GM23338 (cell line): ENCODE results near the gene KIF1A. TPM values are rescaled to one million over a fixed set of nuclear protein-coding genes. Genes with fewer than 3 reads are reported as not detected.
"Not testable (repeated sequence)": the region's sequence is repeated elsewhere in the genome, so short reads cannot be mapped to it uniquely, and the experiment has no call there.

ENCODE experiments used
- ATAC-seq: fragments of 200-7000 bp; cut with Tn5 transposase; 3 replicates; pipeline ENCODE4 v1.9.1; 2020
- DNase-seq: peaks from one replicate; pipeline ENCODE4 v3.0.0-alpha.2; 2015; ENCODE audit warnings: low spot score
- H2AFZ ChIP-seq: fragments of 200-600 bp; sonication (generic); 2 replicates; pipeline ENCODE4 v1.8.0; 2016; ENCODE audit warnings: antibody characterized with exemption, mild to moderate bottlenecking, moderate library complexity
- H3F3A ChIP-seq: fragments of 200-600 bp; sonication (generic); replicated peaks from 2 replicates; pipeline ENCODE4 v1.8.0; 2017; ENCODE audit warnings: antibody characterized with exemption, mixed run types, low read depth
- H3K27ac ChIP-seq: fragments of 200-600 bp; sonication (generic); 2 replicates; pipeline ENCODE4 v1.6.1; 2016; ENCODE audit warnings: low read depth
- H3K27me3 ChIP-seq: fragments of 200-600 bp; sonication (generic); 2 replicates; pipeline ENCODE4 v1.8.0; 2016; ENCODE audit warnings: mild to moderate bottlenecking, mixed run types, moderate library complexity; ENCODE audit not compliant: insufficient read depth
- H3K36me3 ChIP-seq: fragments of 200-600 bp; sonication (generic); 2 replicates; pipeline ENCODE4 v1.8.0; 2016; ENCODE audit warnings: mild to moderate bottlenecking; ENCODE audit not compliant: insufficient read depth
- H3K4me1 ChIP-seq: fragments of 200-600 bp; sonication (generic); 2 replicates; pipeline ENCODE4 v1.8.0; 2016; ENCODE audit warnings: mild to moderate bottlenecking, moderate library complexity; ENCODE audit not compliant: insufficient read depth
- H3K4me2 ChIP-seq: fragments of 200-600 bp; sonication (generic); 2 replicates; pipeline ENCODE4 v1.7.1; 2017; ENCODE audit warnings: mixed run types
- H3K4me3 ChIP-seq: fragments of 200-600 bp; sonication (generic); 2 replicates; pipeline ENCODE4 v1.6.1; 2016; ENCODE audit warnings: mixed run types
- H3K79me2 ChIP-seq: fragments of 200-600 bp; sonication (generic); replicated peaks from 2 replicates; pipeline ENCODE4 v1.8.0; 2017; ENCODE audit warnings: mild to moderate bottlenecking; ENCODE audit not compliant: insufficient read depth
- H3K9me2 ChIP-seq: fragments of 200-600 bp; sonication (generic); 2 replicates; pipeline ENCODE4 v1.8.0; 2017; ENCODE audit not compliant: insufficient read depth
- H4K20me1 ChIP-seq: fragments of 200-600 bp; sonication (generic); replicated peaks from 2 replicates; pipeline ENCODE4 v1.8.0; 2017; ENCODE audit warnings: mild to moderate bottlenecking; ENCODE audit not compliant: insufficient read depth
- H3K27ac Mint-ChIP-seq: 2 replicates; pipeline ENCODE4 v1.8.0; 2020; ENCODE audit warnings: inconsistent platforms, mild to moderate bottlenecking, moderate library complexity, mixed read lengths
- H3K27me3 Mint-ChIP-seq: 3 replicates; pipeline ENCODE4 v1.8.0; 2022; ENCODE audit warnings: low read depth, mild to moderate bottlenecking, moderate library complexity, mixed read lengths, inconsistent platforms; ENCODE audit not compliant: insufficient read depth, poor library complexity
- H3K36me3 Mint-ChIP-seq: 3 replicates; pipeline ENCODE4 v1.8.0; 2021; ENCODE audit warnings: low read depth, mild to moderate bottlenecking, inconsistent platforms, moderate library complexity, mixed read lengths
- H3K4me1 Mint-ChIP-seq: 3 replicates; pipeline ENCODE4 v1.8.0; 2020; ENCODE audit warnings: mild to moderate bottlenecking, inconsistent platforms, mixed read lengths
- H3K4me3 Mint-ChIP-seq: 3 replicates; pipeline ENCODE4 v1.8.0; 2021; ENCODE audit warnings: moderate library complexity, mild to moderate bottlenecking, inconsistent platforms, mixed read lengths
- H3K9me3 Mint-ChIP-seq: 3 replicates; pipeline ENCODE4 v1.8.0; 2020; ENCODE audit warnings: moderate library complexity, mild to moderate bottlenecking, inconsistent platforms, mixed read lengths
- ZNF462 ChIP-seq: fragments of 250-450 bp; sonication (Bioruptor Pico); IDR thresholded peaks from 2 replicates; pipeline ENCODE4 v1.5.0; 2020; ENCODE audit warnings: mild to moderate bottlenecking, moderate library complexity
- polyA plus RNA-seq: library from polyadenylated mRNA; unstranded; fragments of >200 nt; fragmentation: Nextera tagmentation; extraction: Ambion mirVana; gene quantifications from 2 replicates; pipeline ENCODE4 v1.2.1, GENCODE V29; 2016
- total RNA-seq: library from RNA; depleted of rRNA; stranded (reverse); fragments of >200 nt; shearing (Covaris generic); gene quantifications from 2 replicates; pipeline ENCODE4 v1.2.3, GENCODE V29; 2014

Gene KIF1A
- total and polyA plus RNA-seq, 2 experiments from 2014 or later = 169 to 214 TPM

GRCh38 chr2:240690421-240691074 is 129.5 kb downstream of the KIF1A start:
- H4K20me1 ChIP-seq, H3K27ac ChIP-seq, ATAC-seq, H3K9me2 ChIP-seq, H3K4me2 ChIP-seq, H3K27me3 Mint-ChIP-seq, H3K27me3 ChIP-seq, H3K79me2 ChIP-seq, DNase-seq, H3F3A ChIP-seq, H2AFZ ChIP-seq, H3K4me1 Mint-ChIP-seq, H3K36me3 ChIP-seq, H3K4me3 Mint-ChIP-seq, H3K27ac Mint-ChIP-seq, H3K4me3 ChIP-seq, H3K36me3 Mint-ChIP-seq, H3K4me1 ChIP-seq, H3K9me3 Mint-ChIP-seq: not testable (repeated sequence)

GRCh38 chr2:240689975-240690374 is 130.0 kb downstream of the KIF1A start:
- Mint-ChIP-seq H3K4me3 (no peak overlapping the region), H3K27ac (no peak overlapping the region), H3K27me3 (peaks cover 4% of the 10 kb centered on the region), H3K9me3 (no peaks in the 10 kb centered on the region), H3K4me1 (peaks cover 2% of the 10 kb centered on the region; the same call in 1 of the 3 replicates), H3K36me3 (no peaks in the 10 kb centered on the region)
- DNase-seq = no peak
- Histone ChIP-seq H3K36me3 (no peaks in the 10 kb centered on the region), H3K4me3 (no peak overlapping the region), H2AFZ (no peak overlapping the region), H3K79me2 (no peaks in the 10 kb centered on the region), H3K4me2 (no peak overlapping the region), H3K9me2 (no peaks in the 10 kb centered on the region), H3K27ac (no peak overlapping the region), H3F3A (no peaks in the 10 kb centered on the region), H3K4me1 (no peaks in the 10 kb centered on the region), H4K20me1 (no peaks in the 10 kb centered on the region), H3K27me3 (no peaks in the 10 kb centered on the region)
- no peak for ATAC-seq
- TF ChIP-seq ZNF462 (CRISPR knock-in tag) = no peak
